Measurements from ENCODE around the gene TIMM13.

- TF ChIP-seq EZH2 (IDR thresholded peaks at IDR 0.05; ENCODE audit: borderline replicate concordance, low read depth, low read length, severe bottlenecking) (no peak), CTCF (IDR thresholded peaks at IDR 0.05; ENCODE audit: borderline replicate concordance, extremely low read depth, low read length, poor library complexity, severe bottlenecking) (no peak)
Observed at GRCh38 chr19:2415281-2415972, 12.0 kb downstream of the TIMM13 start.
